Lower leg skin (tissue), 4 donors: ENCODE measurements around the gene WIZ. TPM values are rescaled to one million over a fixed set of nuclear protein-coding genes. Genes with fewer than 3 reads are reported as not detected.

Source experiments
- DNase-seq, 2 donors: peaks; one replicate each; pipeline ENCODE4 v3.0.0-alpha.2; 2019; ENCODE audit warnings: low spot score in 2 of 2
- H3K4me3 ChIP-seq: fragments of 200-600 bp; sonication (generic); 2 replicates; pipeline ENCODE4 v1.5.1; 2017; ENCODE audit warnings: mild to moderate bottlenecking, low read depth; ENCODE audit not compliant: poor library complexity, severe bottlenecking
- CTCF ChIP-seq, 3 donors: fragments of 450-650 bp; IDR thresholded peaks; one replicate each; pipeline ENCODE4 v1.5.1; 2016; ENCODE audit warnings: antibody characterized with exemption in 3 of 3, mild to moderate bottlenecking in 3 of 3, moderate library complexity in 2 of 3
- POLR2A ChIP-seq, 2 donors: fragments of 450-650 bp; IDR thresholded peaks; one replicate each; pipeline ENCODE4 v1.6.1; 2016 to 2017; ENCODE audit warnings: antibody characterized with exemption in 2 of 2, mild to moderate bottlenecking in 1 of 2, moderate library complexity in 1 of 2
- WGBS, 2 donors: methylation state at CpG; one replicate each; pipeline ENCODE4 v1.1.5; 2018; 5-methylcytosine and 5-hydroxymethylcytosine counted together
- intact Hi-C: fragments of 100-400 bp; cut with DNase I; formaldehyde crosslinking; loops from one replicate; pipeline ENCODE4 v1.15.0; 2023; ENCODE audit warnings: low total_unique reads
- total RNA-seq, 4 donors: library from RNA; depleted of rRNA; stranded (reverse); fragments of >200 nt; gene quantifications; one replicate each; pipeline ENCODE4 v1.1.0, GENCODE V29; 2016

WIZ gene
- total RNA-seq, 4 donors from 2014 or later, result 28.4 to 52.9 (median 43.8) TPM

DNA sequence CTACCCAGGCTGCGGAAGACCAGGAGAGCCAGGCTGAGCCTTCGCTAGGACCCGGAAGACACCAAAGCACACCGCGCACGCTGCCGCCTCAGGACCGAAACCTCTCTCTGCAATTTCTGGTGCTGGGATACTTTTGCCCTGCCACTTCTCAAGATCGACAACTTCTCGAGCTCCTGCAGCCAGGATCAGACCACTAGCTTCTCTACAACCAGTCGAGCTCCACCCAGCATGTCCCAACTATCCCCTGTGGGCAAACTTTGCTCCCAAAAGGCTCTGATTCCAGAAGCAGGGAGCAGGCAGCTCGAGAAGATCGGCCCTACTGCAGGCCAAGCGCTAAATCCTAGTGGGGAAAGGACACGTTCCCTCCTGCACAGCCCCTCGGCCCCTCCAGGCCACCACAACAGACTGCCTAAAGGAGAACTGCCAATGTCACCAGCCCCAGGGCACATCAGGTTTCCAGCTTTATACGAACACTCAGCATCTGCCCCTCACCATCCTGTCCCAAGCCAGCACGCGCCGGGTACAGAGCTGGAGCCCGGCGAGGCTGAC lies 71.1 kb downstream of the WIZ start:
- peak overlapping the region; percentile 87 for H3K4me3 ChIP-seq
- 0% methylated on average over 16 to 19 of the region's 22 CpGs for WGBS, 2 donors
- TF ChIP-seq CTCF (IDR thresholded peaks at IDR 0.05) (no peak), POLR2A (IDR thresholded peaks at IDR 0.05) (no peak)
- peak; percentile 50 to 90 for DNase-seq
- intact Hi-C loops, result no loop called here

DNA sequence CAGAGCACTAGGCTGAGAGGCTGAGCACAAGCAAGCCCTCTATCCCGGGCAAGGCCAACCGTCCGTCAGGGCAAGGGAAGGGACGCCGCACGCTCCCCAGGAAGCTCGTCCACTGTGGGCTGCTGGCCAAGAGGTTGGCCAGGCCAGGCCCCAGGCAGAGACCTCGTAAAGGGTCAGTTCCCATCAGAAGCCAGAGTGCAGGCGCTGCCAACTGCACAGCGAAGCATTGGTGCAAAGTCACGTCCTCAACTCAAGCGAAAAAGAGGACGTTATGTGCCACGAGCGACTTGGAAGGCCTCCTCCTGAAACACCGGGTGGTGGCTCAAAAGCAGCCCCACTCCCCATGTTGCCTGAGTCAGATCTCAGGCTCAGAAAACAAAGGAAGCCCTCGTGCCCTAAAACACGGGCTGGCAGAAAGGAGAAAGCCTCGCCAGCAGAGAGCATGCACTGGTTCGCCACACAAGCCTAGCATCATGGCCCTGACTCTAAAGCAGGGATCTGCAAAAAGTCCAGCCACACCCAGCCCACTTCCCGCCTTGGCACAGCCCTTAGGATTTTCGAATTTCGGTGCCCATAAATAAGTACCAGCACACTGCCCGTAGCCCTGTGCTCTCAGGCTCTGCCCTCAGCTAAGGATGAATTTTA lies 74.8 kb downstream of the WIZ start:
- intact Hi-C loops, result no loop called here
- no peak overlapping the region for H3K4me3 ChIP-seq
- no peak for DNase-seq
- TF ChIP-seq CTCF (IDR thresholded peaks at IDR 0.05) (no peak), POLR2A (IDR thresholded peaks at IDR 0.05) (no peak)
- WGBS, 2 donors, result 47 to 56% methylated on average over 16 to 24 of the region's 24 CpGs

DNA sequence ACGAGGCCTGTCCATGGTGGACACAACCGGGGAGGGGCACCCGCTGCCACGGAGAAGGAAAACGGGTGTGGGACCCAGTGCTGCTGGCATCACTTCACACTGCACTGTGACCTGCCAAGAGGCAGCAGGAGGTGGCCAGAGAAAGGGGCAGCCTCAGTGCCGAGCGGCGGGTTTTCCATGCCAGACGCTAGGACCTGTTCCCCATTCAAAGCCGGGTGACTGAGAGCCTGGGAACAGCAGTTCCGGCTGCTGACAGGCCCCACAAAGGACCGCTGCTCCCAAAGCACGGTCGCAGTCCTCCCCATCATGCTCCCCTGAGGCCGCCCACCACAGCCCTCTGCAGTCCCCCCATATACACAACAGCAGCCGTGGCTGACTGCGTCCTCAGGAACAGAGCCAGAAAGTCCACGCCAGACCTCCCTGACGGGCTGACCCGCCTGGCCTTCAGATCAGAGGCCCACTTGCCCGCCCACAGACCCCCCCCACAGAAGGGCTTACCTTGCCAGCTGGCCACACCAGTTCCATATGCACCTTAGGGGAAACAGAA lies 75.6 kb downstream of the WIZ start:
- WGBS, 2 donors, result 73 to 79% methylated on average over 20 to 21 of the region's 21 CpGs
- TF ChIP-seq CTCF (IDR thresholded peaks at IDR 0.05) (no peak), POLR2A (IDR thresholded peaks at IDR 0.05) (no peak)
- no peak for DNase-seq
- intact Hi-C loops, result no loop called here
- H3K4me3 ChIP-seq, result no peak overlapping the region

- TF ChIP-seq CTCF (IDR thresholded peaks at IDR 0.05) (no peak), POLR2A (IDR thresholded peaks at IDR 0.05) (no peak)
- no peak overlapping the region for H3K4me3 ChIP-seq
- WGBS, 2 donors, result 83 to 88% methylated on average over 22 of the region's 22 CpGs
- intact Hi-C loops, result no loop called here
- no peak for DNase-seq
These were observed 76.1 kb downstream of the WIZ start for GRCh38 chr19:15373644-15374043.

- intact Hi-C loops, result no loop called here
- no peak for DNase-seq
- 95 to 96% methylated on average over 30 of the region's 30 CpGs for WGBS, 2 donors
- TF ChIP-seq POLR2A (IDR thresholded peaks at IDR 0.05) (no peak), CTCF (IDR thresholded peaks at IDR 0.05) (no peak)
- no peak overlapping the region for H3K4me3 ChIP-seq
These were observed 76.9 kb downstream of the WIZ start for GRCh38 chr19:15372891-15373301.
